Measurements from ENCODE around the gene SNAI1.

GRCh38 chr20:50001784-50002311, 19.1 kb downstream of the SNAI1 start:
- TF ChIP-seq CTCF (conservative IDR thresholded peaks at IDR 0.05 in 1 of 2, IDR thresholded peaks at IDR 0.05 in 1 of 2; ENCODE audit: low read depth in 1 of 2, low read length in 2 of 2) (no peak), EZH2 (IDR thresholded peaks at IDR 0.05; ENCODE audit: low read length, missing control alignments) (no peak)
